Activated T-cell treated with anti-CD3 and anti-CD28 coated beads, Interleukin-2, amount 50 U/mL, for 4 hours (primary cell): ENCODE measurements around the gene ID3. TPM values are rescaled to one million over a fixed set of nuclear protein-coding genes. Genes with fewer than 3 reads are reported as not detected.
A peak's percentile ranks its signal among the peaks of the same experiment; 100 is the strongest.
"Not testable (repeated sequence)": the region's sequence is repeated elsewhere in the genome, so short reads cannot be mapped to it uniquely, and the experiment has no call there.

ENCODE experiments used
- ATAC-seq, 2 donors: fragments of 200-7000 bp; cut with Tn5 transposase; one replicate each; pipeline ENCODE4 v1.10.0; 2021
- DNase-seq: peaks from one replicate; pipeline ENCODE4 v3.0.0-alpha.2; 2020
- H3K27me3 Mint-ChIP-seq: one replicate; pipeline ENCODE4 v1.8.0; 2021; ENCODE audit warnings: low read depth, mixed read lengths
- H3K36me3 Mint-ChIP-seq: one replicate; pipeline ENCODE4 v1.8.0; 2022; ENCODE audit warnings: mixed read lengths; ENCODE audit not compliant: insufficient read depth
- H3K4me1 Mint-ChIP-seq: one replicate; pipeline ENCODE4 v1.8.0; 2021; ENCODE audit warnings: low read depth, mixed read lengths
- H3K4me3 Mint-ChIP-seq: one replicate; pipeline ENCODE4 v1.8.0; 2021; ENCODE audit warnings: mild to moderate bottlenecking, moderate library complexity, mixed read lengths
- H3K9me3 Mint-ChIP-seq: one replicate; pipeline ENCODE4 v1.8.0; 2021; ENCODE audit warnings: mixed read lengths
- total RNA-seq, 3 donors: library from RNA; stranded (reverse); gene quantifications; one replicate each; pipeline ENCODE4 v1.2.1, GENCODE V29; 2021

The ID3 gene
- total RNA-seq, 3 donors from 2014 or later = 15.1 to 17.1 (median 15.1) TPM

DNA sequence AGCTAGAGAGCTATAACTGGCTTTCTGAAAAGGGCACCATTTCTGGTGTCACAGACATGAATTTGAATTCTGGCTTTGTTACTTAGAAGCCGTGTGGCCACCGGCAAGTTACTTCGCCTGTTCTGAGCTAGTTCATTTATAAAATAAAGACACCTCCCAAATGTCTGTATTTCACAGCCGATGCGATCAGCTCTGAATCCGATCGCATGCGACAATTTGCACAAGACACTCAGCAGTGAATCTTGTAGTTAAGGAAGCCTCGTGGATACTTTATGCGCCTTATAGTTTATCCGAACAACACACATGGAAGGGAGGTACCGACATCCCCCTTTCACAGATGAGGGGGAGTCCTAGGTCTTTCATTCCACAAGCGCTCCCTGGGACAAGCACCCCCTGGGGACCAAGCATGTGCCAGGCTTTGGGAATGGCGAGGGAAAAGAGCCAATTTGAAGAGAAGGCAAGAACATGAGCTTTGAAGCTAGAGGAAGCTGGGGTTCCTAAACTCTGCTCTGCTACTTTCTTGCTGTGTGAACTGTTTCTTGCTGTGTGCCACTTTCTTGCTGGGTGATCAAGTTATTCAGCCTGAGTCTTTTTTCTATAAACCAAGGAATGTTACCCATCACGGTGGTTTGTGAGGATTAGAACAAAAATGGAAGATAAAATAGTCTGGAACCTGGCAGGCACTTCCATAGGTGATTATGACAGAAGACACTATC is 3.9 kb downstream of the ID3 start:
- no peaks in the 10 kb centered on the region for H3K27me3 Mint-ChIP-seq
- H3K36me3 Mint-ChIP-seq = no peaks in the 10 kb centered on the region
- peaks cover 60% of the 10 kb centered on the region for H3K4me1 Mint-ChIP-seq
- H3K9me3 Mint-ChIP-seq = no peaks in the 10 kb centered on the region
- H3K4me3 Mint-ChIP-seq = peak overlapping the region; percentile 79
- no peak for DNase-seq
- no peak for ATAC-seq

DNA sequence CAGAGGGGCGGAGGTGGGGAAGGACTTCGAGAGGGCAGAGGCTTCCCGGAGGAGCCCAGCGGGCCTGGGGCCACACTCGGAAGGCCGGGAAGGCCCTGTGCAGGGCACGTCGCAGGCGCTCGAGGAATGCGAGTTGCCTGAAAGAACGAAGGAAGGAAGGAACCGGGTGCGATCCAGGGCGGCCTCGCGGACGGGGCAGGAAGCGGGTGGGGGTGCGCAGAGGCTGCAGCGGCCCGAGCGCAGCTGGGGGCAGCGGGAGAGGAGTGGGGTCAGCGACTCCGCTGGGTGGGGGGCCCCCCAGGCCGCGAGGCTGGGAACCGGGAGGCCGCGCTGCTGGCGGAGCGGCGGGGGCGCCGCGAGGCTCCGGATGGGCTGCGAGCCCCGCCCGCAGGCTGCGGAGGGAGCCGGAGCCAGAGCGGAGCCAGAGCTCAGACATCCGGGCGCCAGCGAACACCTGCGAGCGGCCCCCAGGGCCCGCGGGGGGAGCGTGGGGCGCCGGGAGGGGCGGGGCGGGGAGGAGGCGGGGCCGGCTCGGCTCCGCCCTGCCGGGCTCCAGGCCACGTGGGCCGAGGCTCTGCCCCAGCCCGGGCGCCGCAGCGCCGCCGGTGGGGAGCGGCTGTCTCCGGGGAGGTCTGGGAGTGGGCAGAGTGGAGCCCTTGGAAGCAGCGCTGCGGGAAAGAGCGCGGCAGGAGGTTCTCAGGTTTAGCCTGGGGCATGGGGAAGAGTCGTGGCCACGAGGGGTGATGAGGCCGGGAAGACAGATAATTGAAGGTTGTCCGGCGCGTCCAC is 4.6 kb downstream of the ID3 start:
- peaks cover 53% of the 10 kb centered on the region for H3K4me1 Mint-ChIP-seq

DNA sequence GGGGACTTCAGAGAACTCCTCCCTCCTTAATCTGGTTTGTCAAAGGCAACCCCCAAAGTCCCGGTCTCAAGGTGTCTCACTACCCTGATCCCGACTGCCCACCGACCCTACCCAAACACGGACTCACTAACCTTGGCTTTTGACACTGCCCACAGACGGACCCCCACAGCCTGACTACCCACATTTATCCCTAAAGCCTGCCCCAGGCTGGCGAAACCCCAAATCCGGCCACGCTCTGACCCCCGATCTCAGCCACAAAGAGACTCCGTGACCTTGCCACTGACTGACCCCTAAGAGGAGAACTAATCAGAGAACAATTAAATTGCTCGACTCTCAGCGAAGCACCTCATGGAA is 5.2 kb downstream of the ID3 start:
- H3K4me1 Mint-ChIP-seq = peaks cover 48% of the 10 kb centered on the region
- no peak for DNase-seq

More for the DNA sequence above, 4.6 kb downstream of the ID3 start:
- Mint-ChIP-seq H3K36me3 (no peaks in the 10 kb centered on the region), H3K27me3 (no peaks in the 10 kb centered on the region), H3K4me3 (peak overlapping the region; percentile 81), H3K9me3 (no peaks in the 10 kb centered on the region)
- peak; percentile 82 to 83 for ATAC-seq
- peak; percentile 79 for DNase-seq

DNA sequence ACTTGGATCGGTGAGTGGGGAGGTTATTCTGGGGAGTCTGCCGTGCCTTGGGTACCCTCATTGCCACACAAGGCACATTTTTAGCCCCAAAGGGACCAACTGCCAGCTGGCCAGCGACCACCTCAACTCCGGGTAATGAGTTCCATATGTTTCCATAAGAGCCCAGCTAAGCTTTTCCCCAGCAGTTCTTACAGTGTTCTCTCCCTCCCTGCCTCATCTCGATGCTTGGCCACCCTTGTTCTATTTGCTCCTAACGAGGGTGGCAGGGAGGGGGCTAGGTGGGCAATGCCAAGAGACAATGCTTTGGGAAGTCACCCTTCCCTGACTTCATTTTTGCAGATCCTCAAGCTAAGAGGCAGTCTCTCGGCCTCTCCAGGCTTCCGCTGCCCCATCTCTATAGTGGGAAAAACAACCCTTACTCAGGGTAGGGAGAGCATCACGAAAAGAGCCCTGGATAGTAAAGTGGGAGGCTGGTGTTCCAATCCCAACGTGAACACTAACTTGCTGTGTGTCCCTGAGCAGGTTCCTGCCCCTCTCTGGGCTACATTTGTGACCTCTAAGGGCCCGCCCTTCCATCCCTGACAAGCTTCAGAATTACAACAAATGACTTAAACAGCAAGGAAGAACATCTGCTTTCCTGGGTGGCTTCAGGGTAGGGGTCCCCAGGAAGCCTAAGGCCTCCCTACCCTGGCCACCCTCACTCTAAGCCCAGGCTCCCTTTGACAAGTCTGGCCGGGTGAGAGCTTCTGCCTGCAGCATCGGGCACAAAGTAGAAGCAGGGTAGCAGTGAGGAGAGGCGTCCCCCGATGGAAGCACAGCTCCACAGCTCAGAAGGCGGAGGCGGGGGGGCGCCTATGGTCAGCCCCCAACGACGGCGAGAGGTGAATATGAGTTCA is 5.8 kb downstream of the ID3 start:
- DNase-seq = no peak
- H3K4me1 Mint-ChIP-seq = peaks cover 43% of the 10 kb centered on the region

More for the DNA sequence above, 5.2 kb downstream of the ID3 start:
- Mint-ChIP-seq H3K9me3 (no peaks in the 10 kb centered on the region), H3K36me3 (no peaks in the 10 kb centered on the region), H3K4me3 (peak overlapping the region; percentile 81), H3K27me3 (no peaks in the 10 kb centered on the region)
- ATAC-seq = no peak

DNA sequence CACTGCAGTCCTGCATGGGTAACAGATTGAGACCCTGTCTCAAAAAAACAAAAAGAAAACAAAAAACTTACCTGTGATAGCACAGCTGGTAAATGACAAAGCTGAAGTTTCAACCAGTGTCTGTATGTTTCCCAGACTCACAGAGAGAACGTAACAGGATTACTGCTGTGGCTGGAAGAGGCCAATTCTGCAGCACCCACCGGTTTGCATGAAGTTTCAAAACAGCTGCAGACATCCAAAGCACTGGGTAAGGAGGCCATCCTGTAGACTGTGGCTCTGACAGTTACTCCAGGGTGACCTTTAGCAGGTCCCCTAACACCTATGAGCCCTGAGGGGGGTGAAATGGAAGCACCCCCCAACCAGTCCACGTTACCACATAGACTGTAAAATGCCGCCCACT is 7.5 kb downstream of the ID3 start:
- no peak overlapping the region for H3K4me3 Mint-ChIP-seq
- H3K4me1 Mint-ChIP-seq = peaks cover 29% of the 10 kb centered on the region
- H3K36me3 Mint-ChIP-seq = no peaks in the 10 kb centered on the region
- ATAC-seq (no peak), DNase-seq (no peak)
- no peaks in the 10 kb centered on the region for H3K27me3 Mint-ChIP-seq
- H3K9me3 Mint-ChIP-seq = no peaks in the 10 kb centered on the region

More for the DNA sequence above, 5.8 kb downstream of the ID3 start:
- no peaks in the 10 kb centered on the region for H3K27me3 Mint-ChIP-seq
- ATAC-seq = no peak
- peak overlapping the region; percentile 81 for H3K4me3 Mint-ChIP-seq
- no peaks in the 10 kb centered on the region for H3K36me3 Mint-ChIP-seq
- no peaks in the 10 kb centered on the region for H3K9me3 Mint-ChIP-seq

DNA sequence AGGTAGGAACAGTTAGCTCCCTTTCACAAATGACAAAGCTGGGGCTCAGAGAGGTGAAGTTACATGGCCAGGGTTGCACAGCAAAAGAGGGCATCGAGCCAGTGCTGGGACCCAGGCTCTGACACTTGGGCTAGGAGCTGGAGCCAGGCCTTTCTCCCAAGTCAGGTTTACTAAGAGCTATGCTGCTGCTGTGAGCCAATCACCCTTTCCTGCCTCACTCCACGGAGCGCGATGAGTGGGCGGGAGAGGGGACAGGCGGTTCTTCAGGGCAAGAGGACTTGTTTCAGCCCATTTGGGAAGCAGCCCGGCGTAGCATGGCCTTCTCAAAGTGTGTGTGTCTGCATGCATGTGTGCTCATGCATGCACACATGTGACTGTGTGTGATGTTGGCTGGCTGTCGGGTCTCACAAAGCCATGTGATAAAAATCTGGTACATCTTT is 10.6 kb downstream of the ID3 start:
- Mint-ChIP-seq H3K4me1 (peaks cover 6% of the 10 kb centered on the region), H3K27me3 (no peaks in the 10 kb centered on the region), H3K36me3 (no peaks in the 10 kb centered on the region), H3K9me3 (no peaks in the 10 kb centered on the region), H3K4me3 (no peak overlapping the region)
- no peak for ATAC-seq
- no peak for DNase-seq

DNA sequence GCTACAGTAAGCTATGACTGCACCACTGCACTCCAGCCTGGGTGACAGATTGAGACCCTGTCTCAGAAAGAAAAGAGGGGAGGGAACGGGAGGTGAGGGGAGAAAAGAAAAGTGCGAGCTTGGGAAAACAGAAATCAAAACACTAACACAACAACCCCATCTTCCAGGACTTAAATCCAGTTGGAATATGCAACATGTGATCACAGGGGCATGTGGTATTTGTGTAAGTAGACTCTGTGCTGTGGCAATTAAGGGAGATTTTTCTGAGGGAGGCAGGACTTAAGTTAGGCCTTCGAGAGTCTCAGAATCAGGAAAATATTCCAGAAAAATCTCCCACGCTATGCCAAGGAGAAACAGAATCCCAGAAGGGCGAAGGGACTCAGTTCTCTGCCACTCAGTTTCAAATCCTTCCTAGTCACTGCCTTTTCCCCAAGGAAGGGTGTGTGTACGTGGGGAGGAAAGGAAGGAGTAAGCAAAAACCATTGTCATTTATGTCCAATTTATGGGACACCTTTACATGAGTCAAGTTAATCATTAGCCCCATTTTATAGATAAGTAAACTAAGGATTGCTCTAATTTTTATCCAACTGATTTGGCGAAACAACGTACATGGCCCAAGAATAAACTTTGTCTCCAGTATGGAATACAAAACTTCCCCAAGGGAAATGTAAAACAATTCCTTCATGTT is 12.3 kb downstream of the ID3 start:
- Mint-ChIP-seq H3K9me3 (no peaks in the 10 kb centered on the region), H3K27me3 (no peaks in the 10 kb centered on the region), H3K4me1 (peaks cover 4% of the 10 kb centered on the region), H3K36me3 (no peaks in the 10 kb centered on the region), H3K4me3 (no peak overlapping the region)
- no peak for ATAC-seq
- no peak for DNase-seq

DNA sequence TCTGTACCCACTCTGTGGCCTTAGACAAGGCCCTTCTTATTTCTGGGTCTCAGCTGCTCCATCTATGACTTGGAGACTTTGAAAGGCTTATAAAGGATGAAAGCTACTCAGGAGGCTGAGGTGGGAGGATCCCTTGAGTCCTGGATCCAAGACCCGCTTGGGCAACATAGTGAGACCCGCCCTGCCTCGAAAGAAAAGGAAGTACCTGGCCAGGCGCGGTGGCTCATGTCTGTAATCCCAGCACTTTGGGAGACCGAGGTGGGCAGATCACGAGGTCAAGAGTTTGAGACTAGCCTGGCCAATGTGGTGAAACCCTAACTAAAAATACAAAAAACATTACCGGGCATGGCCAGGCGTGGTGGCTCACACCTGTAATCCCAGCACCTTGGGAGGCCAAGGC is 13.4 kb downstream of the ID3 start:
- no peaks in the 10 kb centered on the region for H3K27me3 Mint-ChIP-seq
- ATAC-seq (no peak), DNase-seq (no peak)
- H3K36me3 Mint-ChIP-seq = no peaks in the 10 kb centered on the region
- no peak overlapping the region for H3K4me3 Mint-ChIP-seq
- no peaks in the 10 kb centered on the region for H3K9me3 Mint-ChIP-seq
- H3K4me1 Mint-ChIP-seq = peaks cover 4% of the 10 kb centered on the region

DNA sequence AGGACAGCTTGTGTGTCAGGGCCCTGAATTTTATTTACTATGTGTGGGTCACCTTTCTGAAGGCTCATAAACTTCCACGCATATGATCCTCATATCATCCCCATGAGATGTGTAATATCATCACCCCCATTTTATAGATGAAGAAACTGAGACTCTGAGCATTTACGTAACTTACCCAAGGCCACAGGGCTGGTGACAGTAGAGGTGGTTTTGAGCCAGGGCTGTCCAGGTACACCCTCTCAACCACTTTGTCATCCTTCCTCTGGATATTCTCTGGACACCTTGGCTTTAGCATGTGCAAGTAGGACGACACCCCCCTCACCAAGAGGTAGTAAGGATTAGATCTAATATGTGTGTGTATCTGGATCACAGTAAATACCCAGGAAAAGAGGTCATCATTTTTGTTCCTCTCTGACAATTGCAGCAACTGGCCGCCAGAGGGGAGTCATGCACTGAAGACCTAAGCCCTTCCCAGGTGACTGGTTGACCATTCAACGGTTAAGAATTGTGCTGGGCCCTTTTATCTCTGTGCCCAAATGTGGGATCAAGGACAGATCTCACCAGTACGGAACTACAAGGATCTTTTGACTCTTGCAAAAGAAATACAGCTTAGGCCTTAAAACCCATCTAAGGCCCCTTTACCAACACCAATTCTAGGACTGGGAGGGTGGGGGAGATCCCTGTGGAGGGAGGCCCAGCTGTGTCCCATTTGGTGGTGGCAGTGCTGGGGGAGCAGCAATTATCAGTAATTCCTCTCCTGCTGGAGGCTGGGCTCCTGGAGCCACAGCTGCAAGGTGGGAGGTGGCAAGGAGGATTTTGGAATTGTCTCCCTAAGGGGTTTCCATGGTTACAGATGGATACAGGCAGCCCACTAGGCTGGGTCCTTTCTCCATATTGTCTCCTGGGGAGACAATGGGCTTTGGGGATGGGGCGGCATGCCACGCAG is 14.6 kb downstream of the ID3 start:
- H3K4me1 Mint-ChIP-seq = peaks cover 7% of the 10 kb centered on the region
- H3K27me3 Mint-ChIP-seq = no peaks in the 10 kb centered on the region
- ATAC-seq (peak; percentile 46 to 62), DNase-seq (peak; percentile 73)
- H3K36me3 Mint-ChIP-seq = no peaks in the 10 kb centered on the region
- H3K9me3 Mint-ChIP-seq = no peaks in the 10 kb centered on the region
- no peak overlapping the region for H3K4me3 Mint-ChIP-seq

DNA sequence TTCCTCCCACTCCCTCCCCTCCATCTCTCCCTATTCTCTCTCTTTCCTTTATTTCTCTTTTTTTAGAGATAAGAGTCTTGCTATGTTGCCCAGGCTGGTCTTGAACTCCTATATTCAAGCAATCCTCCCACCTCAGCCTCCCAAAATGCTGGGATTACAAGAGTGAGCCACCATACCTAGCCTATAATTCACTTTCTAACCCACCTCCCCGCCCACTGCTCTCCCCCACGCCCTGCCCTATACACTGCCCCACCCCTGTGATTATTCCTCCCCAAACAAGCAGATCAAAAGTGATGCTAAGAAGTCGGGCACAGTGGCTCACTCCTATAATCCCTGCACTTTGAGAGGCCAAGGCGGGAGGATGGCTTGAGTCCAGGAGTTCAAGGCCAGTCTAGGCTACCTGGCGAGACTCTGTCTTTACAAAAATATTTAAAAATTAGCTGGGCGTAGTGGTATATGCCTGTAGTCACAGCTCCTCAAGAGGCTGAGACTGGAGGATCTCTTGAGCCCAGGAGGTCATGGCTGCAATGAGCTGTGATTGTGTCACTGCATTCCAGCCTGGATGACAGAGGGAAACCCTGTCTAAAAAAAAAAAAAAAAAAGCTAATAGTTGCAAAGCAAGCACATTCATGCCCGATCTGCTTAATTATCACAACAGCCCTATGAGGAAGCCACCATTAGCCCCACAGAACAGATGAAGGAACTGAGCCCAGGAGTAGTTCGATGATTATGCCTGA is 15.4 kb downstream of the ID3 start:
- Mint-ChIP-seq H3K4me1 (peaks cover 10% of the 10 kb centered on the region), H3K36me3 (no peaks in the 10 kb centered on the region), H3K27me3 (no peaks in the 10 kb centered on the region), H3K4me3 (no peak overlapping the region), H3K9me3 (no peaks in the 10 kb centered on the region)
- ATAC-seq (no peak), DNase-seq (no peak)

DNA sequence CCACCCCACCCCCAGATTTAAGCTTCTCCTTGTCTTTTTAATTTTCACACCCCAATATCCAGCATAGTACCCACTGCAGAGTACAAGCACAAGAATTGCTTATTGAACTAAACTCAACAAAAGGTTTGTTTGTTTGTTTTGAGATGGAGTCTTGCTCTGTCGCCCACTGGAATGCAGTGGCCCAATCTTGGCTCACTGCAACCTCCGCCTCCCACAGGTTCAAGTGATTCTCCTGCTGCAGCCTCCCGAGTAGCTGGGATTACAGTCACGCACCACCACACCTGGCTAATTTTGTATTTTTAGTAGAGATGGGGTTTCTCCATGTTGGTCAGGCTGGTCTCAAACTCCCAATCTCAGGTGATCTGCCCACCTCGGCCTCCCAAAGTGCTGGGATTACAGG is 16.4 kb downstream of the ID3 start:
- not testable (repeated sequence) for H3K36me3 Mint-ChIP-seq, ATAC-seq, H3K9me3 Mint-ChIP-seq, DNase-seq, H3K27me3 Mint-ChIP-seq, H3K4me3 Mint-ChIP-seq
- peaks cover 10% of the 10 kb centered on the region for H3K4me1 Mint-ChIP-seq

DNA sequence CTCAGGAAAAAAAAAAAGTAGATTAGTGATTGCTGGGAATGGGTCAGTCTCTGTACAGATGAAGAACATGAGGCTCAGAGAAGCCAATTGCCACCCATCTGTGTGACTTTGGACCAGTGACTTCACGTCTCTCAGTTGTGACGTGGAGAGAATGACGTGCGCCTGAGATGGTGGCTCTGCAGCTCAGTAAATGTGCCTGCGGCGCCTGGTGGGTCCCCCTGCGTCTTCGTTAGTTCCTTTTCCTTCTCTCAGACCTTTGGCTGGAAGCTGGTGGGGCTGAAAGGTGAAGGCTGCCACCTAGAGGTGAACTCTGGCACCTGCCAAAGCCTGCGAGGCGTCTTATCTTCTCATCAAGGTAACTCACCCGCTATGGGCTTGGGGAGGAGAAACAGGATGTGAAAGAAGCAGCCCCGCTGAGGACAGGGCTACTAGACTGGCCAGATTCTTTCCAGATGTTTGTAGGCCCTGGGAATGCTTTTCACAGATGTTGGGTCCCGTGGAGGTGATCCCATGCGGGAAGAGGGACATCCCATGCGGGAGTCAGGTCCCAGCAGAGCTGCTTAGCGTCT is 19.5 kb downstream of the ID3 start:
- Mint-ChIP-seq H3K9me3 (no peaks in the 10 kb centered on the region), H3K36me3 (no peaks in the 10 kb centered on the region), H3K4me3 (peak overlapping the region; percentile 50), H3K27me3 (no peaks in the 10 kb centered on the region), H3K4me1 (peaks cover 19% of the 10 kb centered on the region)
- DNase-seq = peak; percentile 88
- peak; percentile 96 for ATAC-seq
